ENCODE results near the gene CXCL10.

Gene CXCL10

GRCh38 chr4:75989846-75990528, 33.3 kb downstream of the CXCL10 start:
- DNase-seq: no peak

- DNase-seq: no peak
Observed at GRCh38 chr4:75985116-75985515, 38.2 kb downstream of the CXCL10 start.

- no peak for DNase-seq
Observed at GRCh38 chr4:75980576-75980975, 42.7 kb downstream of the CXCL10 start.

GRCh38 chr4:75976177-75976576, 47.1 kb downstream of the CXCL10 start:
- DNase-seq: no peak

GRCh38 chr4:75973766-75974165, 49.5 kb downstream of the CXCL10 start:
- DNase-seq: no peak
